A549 (cell line): ENCODE measurements around the gene MS4A4E.
"Not testable (repeated sequence)": the region's sequence is repeated elsewhere in the genome, so short reads cannot be mapped to it uniquely, and the experiment has no call there.

Source experiments
- CBX2 ChIP-seq: fragments of 200-600 bp; sonication (generic); IDR thresholded peaks from 2 replicates; pipeline ENCODE4 v1.6.1; 2016; ENCODE audit warnings: low read depth, mild to moderate bottlenecking, borderline replicate concordance
- EP300 ChIP-seq, 2 experiments: fragments of >200 bp; sonication (Bioruptor Twin); formaldehyde crosslinking; IDR thresholded peaks; 2 replicates in 1 of 2; 3 replicates in 1 of 2; pipeline ENCODE4 v1.6.1; 2016 to 2017
- ESRRA ChIP-seq: fragments of 150-350 bp; IDR thresholded peaks from 2 replicates; pipeline ENCODE4 v1.6.1; 2014; ENCODE audit warnings: mild to moderate bottlenecking, low read length, borderline replicate concordance
- JUN ChIP-seq, 2 experiments: fragments of >200 bp; sonication (Bioruptor Twin); formaldehyde crosslinking; IDR thresholded peaks; 2 replicates in 1 of 2; 3 replicates in 1 of 2; pipeline ENCODE4 v1.6.1; 2016 to 2017
- POLR2A ChIP-seq: IDR thresholded peaks from 2 replicates; pipeline ENCODE4 v1.6.1; 2012; ENCODE audit warnings: mild to moderate bottlenecking, low read length
- POLR2AphosphoS2 ChIP-seq: conservative IDR thresholded peaks from 2 replicates; pipeline ENCODE4 v1.6.1; 2012; ENCODE audit warnings: low read length, improper control_type of control experiment, inconsistent platforms
- RARB ChIP-seq: fragments of 250-450 bp; sonication (Bioruptor Pico); IDR thresholded peaks from 2 replicates; pipeline ENCODE4 v1.8.0; 2021; ENCODE audit warnings: mild to moderate bottlenecking, moderate library complexity
- RCOR1 ChIP-seq: fragments of 150-350 bp; IDR thresholded peaks from 2 replicates; pipeline ENCODE4 v1.6.1; 2014; ENCODE audit warnings: antibody characterized with exemption, low read length, low read depth
- SMC3 ChIP-seq: fragments of >200 bp; sonication (Bioruptor Twin); formaldehyde crosslinking; IDR thresholded peaks from 3 replicates; pipeline ENCODE4 v1.6.1; 2018; ENCODE audit warnings: inconsistent platforms
- TP53 ChIP-seq: fragments of 250-450 bp; sonication (Bioruptor Pico); IDR thresholded peaks from 2 replicates; pipeline ENCODE4 v1.5.0; 2021; ENCODE audit warnings: mild to moderate bottlenecking, moderate library complexity
- ZSCAN20 ChIP-seq: fragments of 250-450 bp; sonication (Bioruptor Pico); IDR thresholded peaks from 2 replicates; pipeline ENCODE4 v1.8.0; 2022; ENCODE audit warnings: mild to moderate bottlenecking, moderate library complexity
- TF ChIP-seq, protein P1 (sequence below): fragments of >200 bp; sonication (Bioruptor Twin); formaldehyde crosslinking; IDR thresholded peaks from 3 replicates; pipeline ENCODE4 v1.5.1; 2016
- TF ChIP-seq, protein P2 (sequence below): IDR thresholded peaks from 2 replicates; pipeline ENCODE4 v1.6.1; 2012; ENCODE audit warnings: low read depth, borderline replicate concordance
- TF ChIP-seq, protein P3 (sequence below): fragments of 200-600 bp; sonication (generic); IDR thresholded peaks from 2 replicates; pipeline ENCODE4 v1.6.1; 2016; ENCODE audit warnings: antibody characterized with exemption, mild to moderate bottlenecking, moderate library complexity

DNA sequence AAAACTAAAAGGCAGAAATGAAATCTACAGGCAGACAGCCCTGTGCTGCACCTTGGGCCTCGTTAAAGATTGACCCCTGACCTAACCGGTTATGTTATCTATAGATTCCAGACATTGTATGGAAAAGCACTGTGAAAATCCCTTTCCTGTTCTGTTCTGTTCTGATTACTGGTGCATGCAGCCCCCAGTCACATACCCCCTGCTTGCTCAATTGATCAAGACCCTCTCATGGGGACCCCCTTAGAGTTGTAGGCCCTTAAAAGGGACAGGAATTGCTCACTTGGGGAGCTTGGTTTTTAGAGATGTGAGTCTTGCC lies 57.5 kb downstream of the MS4A4E start:
- not testable (repeated sequence) for TF ChIP-seq RCOR1; EP300 (IDR thresholded peaks at IDR 0.05); POLR2A; SMC3; POLR2AphosphoS2; ZSCAN20 (CRISPR knock-in tag); RARB (CRISPR knock-in tag); JUN (IDR thresholded peaks at IDR 0.05); TP53 (CRISPR knock-in tag); CBX2; ESRRA
- TF ChIP-seq, protein P1, sequence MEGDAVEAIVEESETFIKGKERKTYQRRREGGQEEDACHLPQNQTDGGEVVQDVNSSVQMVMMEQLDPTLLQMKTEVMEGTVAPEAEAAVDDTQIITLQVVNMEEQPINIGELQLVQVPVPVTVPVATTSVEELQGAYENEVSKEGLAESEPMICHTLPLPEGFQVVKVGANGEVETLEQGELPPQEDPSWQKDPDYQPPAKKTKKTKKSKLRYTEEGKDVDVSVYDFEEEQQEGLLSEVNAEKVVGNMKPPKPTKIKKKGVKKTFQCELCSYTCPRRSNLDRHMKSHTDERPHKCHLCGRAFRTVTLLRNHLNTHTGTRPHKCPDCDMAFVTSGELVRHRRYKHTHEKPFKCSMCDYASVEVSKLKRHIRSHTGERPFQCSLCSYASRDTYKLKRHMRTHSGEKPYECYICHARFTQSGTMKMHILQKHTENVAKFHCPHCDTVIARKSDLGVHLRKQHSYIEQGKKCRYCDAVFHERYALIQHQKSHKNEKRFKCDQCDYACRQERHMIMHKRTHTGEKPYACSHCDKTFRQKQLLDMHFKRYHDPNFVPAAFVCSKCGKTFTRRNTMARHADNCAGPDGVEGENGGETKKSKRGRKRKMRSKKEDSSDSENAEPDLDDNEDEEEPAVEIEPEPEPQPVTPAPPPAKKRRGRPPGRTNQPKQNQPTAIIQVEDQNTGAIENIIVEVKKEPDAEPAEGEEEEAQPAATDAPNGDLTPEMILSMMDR = not testable (repeated sequence)
- TF ChIP-seq, protein P2, sequence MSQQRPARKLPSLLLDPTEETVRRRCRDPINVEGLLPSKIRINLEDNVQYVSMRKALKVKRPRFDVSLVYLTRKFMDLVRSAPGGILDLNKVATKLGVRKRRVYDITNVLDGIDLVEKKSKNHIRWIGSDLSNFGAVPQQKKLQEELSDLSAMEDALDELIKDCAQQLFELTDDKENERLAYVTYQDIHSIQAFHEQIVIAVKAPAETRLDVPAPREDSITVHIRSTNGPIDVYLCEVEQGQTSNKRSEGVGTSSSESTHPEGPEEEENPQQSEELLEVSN = not testable (repeated sequence)
- TF ChIP-seq, protein P3, sequence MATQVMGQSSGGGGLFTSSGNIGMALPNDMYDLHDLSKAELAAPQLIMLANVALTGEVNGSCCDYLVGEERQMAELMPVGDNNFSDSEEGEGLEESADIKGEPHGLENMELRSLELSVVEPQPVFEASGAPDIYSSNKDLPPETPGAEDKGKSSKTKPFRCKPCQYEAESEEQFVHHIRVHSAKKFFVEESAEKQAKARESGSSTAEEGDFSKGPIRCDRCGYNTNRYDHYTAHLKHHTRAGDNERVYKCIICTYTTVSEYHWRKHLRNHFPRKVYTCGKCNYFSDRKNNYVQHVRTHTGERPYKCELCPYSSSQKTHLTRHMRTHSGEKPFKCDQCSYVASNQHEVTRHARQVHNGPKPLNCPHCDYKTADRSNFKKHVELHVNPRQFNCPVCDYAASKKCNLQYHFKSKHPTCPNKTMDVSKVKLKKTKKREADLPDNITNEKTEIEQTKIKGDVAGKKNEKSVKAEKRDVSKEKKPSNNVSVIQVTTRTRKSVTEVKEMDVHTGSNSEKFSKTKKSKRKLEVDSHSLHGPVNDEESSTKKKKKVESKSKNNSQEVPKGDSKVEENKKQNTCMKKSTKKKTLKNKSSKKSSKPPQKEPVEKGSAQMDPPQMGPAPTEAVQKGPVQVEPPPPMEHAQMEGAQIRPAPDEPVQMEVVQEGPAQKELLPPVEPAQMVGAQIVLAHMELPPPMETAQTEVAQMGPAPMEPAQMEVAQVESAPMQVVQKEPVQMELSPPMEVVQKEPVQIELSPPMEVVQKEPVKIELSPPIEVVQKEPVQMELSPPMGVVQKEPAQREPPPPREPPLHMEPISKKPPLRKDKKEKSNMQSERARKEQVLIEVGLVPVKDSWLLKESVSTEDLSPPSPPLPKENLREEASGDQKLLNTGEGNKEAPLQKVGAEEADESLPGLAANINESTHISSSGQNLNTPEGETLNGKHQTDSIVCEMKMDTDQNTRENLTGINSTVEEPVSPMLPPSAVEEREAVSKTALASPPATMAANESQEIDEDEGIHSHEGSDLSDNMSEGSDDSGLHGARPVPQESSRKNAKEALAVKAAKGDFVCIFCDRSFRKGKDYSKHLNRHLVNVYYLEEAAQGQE = not testable (repeated sequence)
